SU-DHL-6 (cell line): Measurements from ENCODE around the gene TNNI2.
"Not testable (repeated sequence)": the region's sequence is repeated elsewhere in the genome, so short reads cannot be mapped to it uniquely, and the experiment has no call there.

Source experiments
- H2AFZ ChIP-seq: fragments of 200-600 bp; sonication (generic); 2 replicates; pipeline ENCODE4 v1.6.1; 2014; ENCODE audit warnings: low read depth, mild to moderate bottlenecking, moderate library complexity, mixed read lengths, antibody characterized with exemption, low read length; ENCODE audit not compliant: severe bottlenecking
- H3F3A ChIP-seq: fragments of 200-600 bp; shearing (Covaris generic); 2 replicates; pipeline ENCODE4 v1.6.0; 2016; ENCODE audit warnings: antibody characterized with exemption, mild to moderate bottlenecking; ENCODE audit not compliant: insufficient read depth
- H3K27ac ChIP-seq: fragments of 200-600 bp; sonication (generic); 2 replicates; pipeline ENCODE4 v1.5.1; 2016; ENCODE audit warnings: low read depth, mild to moderate bottlenecking, low read length, moderate library complexity, mixed read lengths
- H3K27me3 ChIP-seq: fragments of 200-600 bp; sonication (generic), shearing (Covaris generic); 2 replicates; pipeline ENCODE4 v1.6.0; 2014; ENCODE audit warnings: mild to moderate bottlenecking, low read length
- H3K36me3 ChIP-seq: fragments of 200-600 bp; sonication (generic); 2 replicates; pipeline ENCODE4 v1.6.1; 2014; ENCODE audit warnings: mild to moderate bottlenecking, low read length, mixed read lengths
- H3K4me2 ChIP-seq: fragments of 300-600, 200-600 bp; shearing (Covaris generic), sonication (generic); 2 replicates; pipeline ENCODE4 v1.6.0; 2014; ENCODE audit warnings: low read length, low read depth, mild to moderate bottlenecking; ENCODE audit not compliant: poor library complexity, severe bottlenecking
- H3K4me3 ChIP-seq: fragments of 200-600 bp; sonication (generic); 2 replicates; pipeline ENCODE4 v1.5.1; 2014; ENCODE audit warnings: antibody characterized with exemption, low read length, mild to moderate bottlenecking, mixed read lengths; ENCODE audit not compliant: insufficient read depth, poor library complexity, severe bottlenecking
- H3K79me2 ChIP-seq: fragments of 200-600 bp; sonication (generic); 2 replicates; pipeline ENCODE4 v1.6.1; 2014; ENCODE audit warnings: mild to moderate bottlenecking, low read length, moderate library complexity; ENCODE audit not compliant: insufficient read depth
- H3K9ac ChIP-seq: fragments of 200-600 bp; sonication (generic); 2 replicates; pipeline ENCODE4 v1.7.0; 2014; ENCODE audit warnings: mild to moderate bottlenecking, low read length
- H3K9me2 ChIP-seq: fragments of 200-600 bp; sonication (generic); replicated peaks from 2 replicates; pipeline ENCODE4 v1.6.1; 2014; ENCODE audit warnings: low read length; ENCODE audit not compliant: insufficient read depth
- H3K9me3 ChIP-seq: fragments of 200-600 bp; sonication (generic); 2 replicates; pipeline ENCODE4 v1.6.1; 2014; ENCODE audit warnings: low read length, mixed read lengths; ENCODE audit not compliant: insufficient read depth
- H4K20me1 ChIP-seq: fragments of 200-600 bp; sonication (generic); 2 replicates; pipeline ENCODE4 v1.6.1; 2014; ENCODE audit warnings: low read depth, mild to moderate bottlenecking, antibody characterized with exemption, low read length, moderate library complexity, mixed read lengths
- CTCF ChIP-seq: fragments of 200-600 bp; sonication (generic); IDR thresholded peaks from one replicate; pipeline ENCODE4 v1.5.1; 2017; ENCODE audit warnings: antibody characterized with exemption, mild to moderate bottlenecking, low read length, moderate library complexity; ENCODE audit not compliant: insufficient read depth, poor library complexity, severe bottlenecking
- EZH2phosphoT487 ChIP-seq: fragments of 200-600 bp; sonication (generic), shearing (Covaris generic); conservative IDR thresholded peaks from 2 replicates; pipeline ENCODE4 v1.6.1; 2018; ENCODE audit warnings: mild to moderate bottlenecking, antibody characterized with exemption, low read length, moderate library complexity, mixed read lengths

TNNI2 gene

GRCh38 chr11:1812274-1812673 is 26.5 kb upstream of the TNNI2 start:
- Histone ChIP-seq H3K36me3 (no peaks in the 10 kb centered on the region), H4K20me1 (no peaks in the 10 kb centered on the region), H3K4me2 (no peak overlapping the region), H3K79me2 (no peaks in the 10 kb centered on the region), H3F3A (no peaks in the 10 kb centered on the region), H3K9ac (no peak overlapping the region), H3K4me3 (no peak overlapping the region), H2AFZ (no peak overlapping the region), H3K27ac (no peak overlapping the region), H3K9me3 (no peaks in the 10 kb centered on the region), H3K9me2 (no peaks in the 10 kb centered on the region), H3K27me3 (no peaks in the 10 kb centered on the region)
- no peak for TF ChIP-seq CTCF
- TF ChIP-seq EZH2phosphoT487, result no peak

DNA sequence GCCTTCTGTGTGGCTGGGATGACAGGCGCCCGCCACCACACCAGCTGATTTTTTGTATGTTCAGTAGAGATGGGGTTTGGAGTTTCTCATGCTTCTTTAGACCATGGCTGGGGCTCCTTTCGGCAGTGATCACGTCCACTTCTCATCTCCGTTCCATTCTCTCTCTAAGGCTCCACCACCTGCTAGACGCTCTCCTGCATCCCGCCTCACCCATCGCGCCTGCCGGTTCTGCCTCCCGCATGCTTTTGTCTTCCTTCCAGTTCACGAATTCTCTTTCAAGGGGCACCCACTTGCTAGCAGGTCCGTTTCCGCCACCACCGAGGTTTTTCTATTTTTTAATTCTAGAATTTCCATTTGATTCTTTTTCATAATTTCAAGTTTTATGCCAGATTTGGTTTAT is 26.0 kb upstream of the TNNI2 start:
- H3K27me3 ChIP-seq, result no peaks in the 10 kb centered on the region
- no peak overlapping the region for H3K4me2 ChIP-seq
- H2AFZ ChIP-seq, result no peak overlapping the region
- TF ChIP-seq CTCF (no peak), EZH2phosphoT487 (no peak)
- no peaks in the 10 kb centered on the region for H3K36me3 ChIP-seq
- no peak overlapping the region for H3K9ac ChIP-seq
- no peaks in the 10 kb centered on the region for H3K79me2 ChIP-seq
- H4K20me1 ChIP-seq, result no peaks in the 10 kb centered on the region
- no peaks in the 10 kb centered on the region for H3F3A ChIP-seq
- no peak overlapping the region for H3K4me3 ChIP-seq
- no peak overlapping the region for H3K27ac ChIP-seq
- no peaks in the 10 kb centered on the region for H3K9me3 ChIP-seq
- no peaks in the 10 kb centered on the region for H3K9me2 ChIP-seq

DNA sequence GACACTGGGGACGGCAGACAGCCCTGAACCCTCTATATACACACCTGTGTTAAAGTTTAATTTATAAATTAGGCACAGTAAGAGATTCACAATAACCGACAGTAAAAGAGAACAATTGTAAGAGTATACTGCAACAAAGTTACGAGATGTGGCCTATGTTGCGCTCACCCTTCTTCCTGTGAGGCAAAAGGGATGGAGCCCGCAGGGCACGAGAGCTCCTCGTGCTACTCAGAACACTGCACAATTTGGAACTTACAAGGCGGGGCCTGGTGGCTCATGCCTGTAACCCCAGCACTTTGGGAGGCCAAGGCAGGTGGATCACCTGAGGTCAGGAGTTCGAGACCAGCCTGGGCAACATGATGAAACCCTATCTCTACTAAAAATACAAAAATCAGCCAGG is 25.4 kb upstream of the TNNI2 start:
- not testable (repeated sequence) for H4K20me1 ChIP-seq, H3K27me3 ChIP-seq, H3K27ac ChIP-seq, H3K9ac ChIP-seq, H3K4me2 ChIP-seq, H3K9me2 ChIP-seq, H2AFZ ChIP-seq, H3F3A ChIP-seq, H3K9me3 ChIP-seq, H3K79me2 ChIP-seq, H3K4me3 ChIP-seq, H3K36me3 ChIP-seq

- no peak overlapping the region for H3K27ac ChIP-seq
- H3K4me2 ChIP-seq, result no peak overlapping the region
- TF ChIP-seq CTCF, result no peak
- no peak for TF ChIP-seq EZH2phosphoT487
- H3F3A ChIP-seq, result no peaks in the 10 kb centered on the region
- H3K36me3 ChIP-seq, result no peaks in the 10 kb centered on the region
- no peaks in the 10 kb centered on the region for H3K9me2 ChIP-seq
- no peaks in the 10 kb centered on the region for H3K9me3 ChIP-seq
- no peaks in the 10 kb centered on the region for H3K79me2 ChIP-seq
- no peaks in the 10 kb centered on the region for H3K27me3 ChIP-seq
- no peak overlapping the region for H3K9ac ChIP-seq
- no peak overlapping the region for H3K4me3 ChIP-seq
- H2AFZ ChIP-seq, result no peak overlapping the region
- no peaks in the 10 kb centered on the region for H4K20me1 ChIP-seq
Observed at GRCh38 chr11:1814691-1815090, 24.1 kb upstream of the TNNI2 start.
